ENCODE results near the gene PARVB.
"Not testable (repeated sequence)": the region's sequence is repeated elsewhere in the genome, so short reads cannot be mapped to it uniquely, and the experiment has no call there.

Gene PARVB

GRCh38 chr22:44056649-44057048 lies 32.5 kb downstream of the PARVB start:
- not testable (repeated sequence) for DNase-seq (ENCODE audit: low spot score)

GRCh38 chr22:44057401-44057987 lies 33.4 kb downstream of the PARVB start:
- DNase-seq (ENCODE audit: low spot score), result no peak

DNA sequence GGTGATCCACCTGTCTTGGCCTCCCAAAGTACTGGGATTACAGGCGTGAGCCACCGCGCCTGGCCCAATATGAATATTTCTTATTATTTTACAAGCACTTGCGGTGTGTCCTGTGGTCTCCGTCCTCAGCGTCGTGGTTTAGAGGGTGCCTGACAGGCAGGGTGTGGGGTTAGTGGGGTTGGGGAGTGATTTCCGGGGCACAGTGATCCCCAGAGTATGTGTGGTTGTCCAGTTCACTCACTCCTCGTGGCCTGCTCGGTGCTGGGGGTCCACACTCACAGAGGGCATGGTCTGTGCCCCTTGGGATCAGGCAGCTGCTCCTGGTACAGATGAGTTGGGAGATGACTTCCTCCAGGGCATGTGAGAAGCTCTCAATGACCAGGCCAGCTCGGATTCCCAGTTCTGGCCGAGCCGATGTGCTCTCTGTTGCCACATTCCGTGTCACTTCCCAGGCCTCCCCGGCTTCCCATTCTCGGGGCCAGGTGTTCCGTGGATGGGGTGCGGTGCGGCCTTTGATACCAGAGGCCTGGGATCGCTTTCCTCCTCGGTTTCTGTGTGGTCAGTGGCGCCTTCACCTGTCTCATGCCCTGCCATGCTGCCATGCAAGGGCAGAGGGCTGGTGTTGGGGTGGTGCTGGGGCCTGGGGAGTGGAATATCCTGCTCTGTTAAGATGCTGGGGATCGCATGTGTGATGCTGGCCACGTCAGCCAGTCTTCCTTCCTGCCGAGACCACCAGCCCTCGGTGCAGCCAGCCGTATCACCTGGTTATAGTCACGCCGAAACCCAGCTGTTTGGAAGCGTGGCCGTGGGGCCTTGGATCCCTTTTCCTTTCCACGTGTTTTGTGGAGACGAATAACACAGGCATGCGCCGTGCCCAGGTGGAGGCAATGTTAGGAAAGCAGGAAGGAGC lies 39.6 kb downstream of the PARVB start:
- no peak for DNase-seq (ENCODE audit: low spot score)

GRCh38 chr22:44067033-44067432 lies 42.9 kb downstream of the PARVB start:
- DNase-seq (ENCODE audit: low spot score), result no peak

DNA sequence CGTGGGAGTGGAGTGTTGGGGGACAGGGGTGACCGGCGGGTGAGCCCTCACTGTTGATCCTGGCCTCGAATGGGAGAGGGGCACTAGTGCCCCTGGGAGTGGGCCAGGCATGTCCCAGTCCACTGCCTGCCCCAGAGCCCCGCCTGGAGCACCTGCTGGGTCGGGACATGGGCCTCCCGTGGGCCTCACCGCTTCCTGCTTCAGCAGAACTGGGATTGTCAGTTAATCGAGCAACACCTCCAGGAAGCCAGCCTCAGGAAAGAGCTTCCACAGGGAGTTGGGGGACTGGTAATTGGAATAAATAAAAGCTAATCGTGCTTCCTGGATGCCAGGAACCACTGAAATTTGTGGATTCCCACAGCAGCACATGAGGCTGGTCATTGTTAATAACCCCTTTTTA lies 43.8 kb downstream of the PARVB start:
- no peak for DNase-seq (ENCODE audit: low spot score)

DNA sequence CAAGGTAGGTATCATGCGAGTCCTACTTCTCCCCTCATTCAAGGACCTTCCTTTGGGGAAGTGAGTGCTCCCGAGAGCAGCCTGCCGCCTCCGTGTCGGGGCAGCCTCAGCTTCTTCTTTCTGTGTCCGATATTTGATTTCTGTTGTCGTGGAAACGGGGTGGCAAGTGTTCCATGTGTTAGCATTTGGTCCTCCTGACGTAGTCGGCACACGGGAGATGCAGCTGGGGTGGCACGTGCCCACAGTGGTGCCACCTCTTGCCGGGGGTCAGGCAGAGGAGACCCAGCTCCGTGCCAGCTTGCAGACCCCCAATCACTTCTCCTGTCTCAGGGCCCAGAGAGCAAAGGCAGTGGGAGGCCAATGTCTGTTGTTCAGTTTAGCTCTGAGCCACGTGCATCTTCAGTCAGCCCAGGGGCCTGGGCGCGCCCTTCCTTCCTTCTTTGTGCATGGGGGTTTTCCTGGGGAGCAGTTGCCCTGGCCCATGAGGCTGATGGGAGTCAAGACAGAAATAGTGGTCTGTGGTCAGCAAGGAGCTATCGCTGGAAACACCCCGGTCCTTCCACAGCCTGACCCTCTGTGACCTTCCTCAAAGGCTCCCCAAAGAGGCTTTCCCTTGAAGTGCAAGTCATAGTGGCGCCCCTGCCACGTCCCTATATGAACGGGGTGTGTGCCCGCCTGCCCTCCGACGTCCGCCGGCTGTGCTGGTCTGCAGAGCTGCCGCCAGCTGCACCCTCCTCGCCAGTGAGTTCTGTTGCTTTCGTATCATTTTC lies 44.5 kb downstream of the PARVB start:
- DNase-seq (ENCODE audit: low spot score), result no peak

- DNase-seq (ENCODE audit: low spot score), result no peak
Measured at GRCh38 chr22:44070029-44070428, 45.9 kb downstream of the PARVB start.

DNA sequence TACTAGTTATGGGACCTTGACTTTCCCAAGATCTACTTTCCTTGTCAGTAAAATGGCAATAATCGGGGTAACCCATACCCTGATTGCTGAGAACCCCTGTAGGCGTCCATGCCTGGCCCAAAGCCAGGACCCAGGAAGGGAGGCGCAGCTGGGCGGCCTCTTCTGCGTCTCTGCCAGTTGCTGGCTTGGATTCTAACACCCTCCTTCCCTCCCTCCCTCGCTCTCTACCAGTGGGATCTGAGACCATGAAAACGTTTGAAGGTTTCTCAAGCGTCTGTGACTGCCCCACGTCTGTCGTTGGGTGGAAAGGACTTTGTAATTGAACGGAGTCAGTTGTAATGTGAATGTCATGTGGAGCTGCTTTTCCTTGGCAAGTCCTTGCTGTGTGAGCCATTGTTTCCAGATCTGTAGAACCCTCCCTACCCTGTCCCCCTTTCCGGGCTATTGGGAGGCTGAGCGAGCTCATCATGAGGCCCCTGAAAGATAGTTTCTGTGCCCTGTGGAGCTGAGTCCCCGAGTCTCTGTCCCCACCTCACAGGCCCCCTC lies 47.8 kb downstream of the PARVB start:
- DNase-seq (ENCODE audit: low spot score), result no peak

DNA sequence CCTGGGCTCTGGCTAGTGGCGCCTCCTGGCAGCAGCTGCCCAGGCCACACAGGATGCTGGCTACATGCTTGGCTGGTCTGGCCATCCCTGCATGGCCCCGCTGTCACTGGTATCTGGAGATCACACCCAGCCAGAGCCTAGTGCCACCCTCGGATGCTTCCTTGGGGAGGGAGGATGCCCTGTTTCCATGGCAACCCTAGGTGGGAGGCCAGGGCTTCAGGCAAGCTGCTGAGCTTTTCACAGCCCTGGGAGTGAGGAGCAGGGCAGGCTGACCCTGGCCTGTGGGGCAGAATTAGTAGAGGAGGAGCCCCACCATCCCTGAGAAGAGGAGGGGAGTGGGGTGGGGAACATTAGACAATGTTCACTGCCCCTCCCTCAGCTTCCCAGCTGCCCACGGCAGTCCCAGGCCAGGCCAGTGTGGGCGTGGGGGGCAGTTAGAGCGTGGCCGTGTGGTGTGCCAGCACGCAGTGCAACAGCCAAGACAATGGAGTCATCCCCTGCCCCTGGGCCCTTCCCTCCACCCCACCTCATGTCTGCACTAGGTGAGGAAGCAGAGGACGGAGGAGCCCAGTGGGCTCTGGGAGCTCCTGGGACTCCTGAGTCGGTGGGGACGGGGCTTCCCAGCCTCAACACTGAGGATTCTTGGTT lies 50.4 kb downstream of the PARVB start:
- no peak for DNase-seq (ENCODE audit: low spot score)

GRCh38 chr22:44075022-44075421 lies 50.9 kb downstream of the PARVB start:
- no peak for DNase-seq (ENCODE audit: low spot score)

DNA sequence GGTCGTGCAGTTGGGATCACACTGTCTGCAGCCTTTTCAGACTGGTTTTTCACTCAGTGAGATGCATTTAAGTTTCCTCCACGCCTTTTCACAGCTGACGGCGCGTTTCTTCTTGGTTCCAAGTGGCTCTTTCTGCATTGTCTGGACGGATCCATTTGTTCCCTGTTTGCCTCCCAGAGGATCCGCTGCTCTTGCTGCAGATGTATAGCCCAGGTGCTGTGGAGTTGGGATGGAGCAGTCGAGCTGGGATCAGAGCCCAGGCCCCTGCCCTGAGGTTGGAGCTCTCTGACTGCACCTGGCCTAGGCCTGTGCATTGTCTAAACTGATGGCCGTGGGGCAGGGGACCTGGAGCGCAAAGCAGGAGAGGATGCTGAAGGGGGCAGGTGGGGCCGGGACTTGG lies 51.6 kb downstream of the PARVB start:
- no peak for DNase-seq (ENCODE audit: low spot score)

- DNase-seq (ENCODE audit: low spot score), result no peak
Measured at GRCh38 chr22:44076825-44077224, 52.7 kb downstream of the PARVB start.

DNA sequence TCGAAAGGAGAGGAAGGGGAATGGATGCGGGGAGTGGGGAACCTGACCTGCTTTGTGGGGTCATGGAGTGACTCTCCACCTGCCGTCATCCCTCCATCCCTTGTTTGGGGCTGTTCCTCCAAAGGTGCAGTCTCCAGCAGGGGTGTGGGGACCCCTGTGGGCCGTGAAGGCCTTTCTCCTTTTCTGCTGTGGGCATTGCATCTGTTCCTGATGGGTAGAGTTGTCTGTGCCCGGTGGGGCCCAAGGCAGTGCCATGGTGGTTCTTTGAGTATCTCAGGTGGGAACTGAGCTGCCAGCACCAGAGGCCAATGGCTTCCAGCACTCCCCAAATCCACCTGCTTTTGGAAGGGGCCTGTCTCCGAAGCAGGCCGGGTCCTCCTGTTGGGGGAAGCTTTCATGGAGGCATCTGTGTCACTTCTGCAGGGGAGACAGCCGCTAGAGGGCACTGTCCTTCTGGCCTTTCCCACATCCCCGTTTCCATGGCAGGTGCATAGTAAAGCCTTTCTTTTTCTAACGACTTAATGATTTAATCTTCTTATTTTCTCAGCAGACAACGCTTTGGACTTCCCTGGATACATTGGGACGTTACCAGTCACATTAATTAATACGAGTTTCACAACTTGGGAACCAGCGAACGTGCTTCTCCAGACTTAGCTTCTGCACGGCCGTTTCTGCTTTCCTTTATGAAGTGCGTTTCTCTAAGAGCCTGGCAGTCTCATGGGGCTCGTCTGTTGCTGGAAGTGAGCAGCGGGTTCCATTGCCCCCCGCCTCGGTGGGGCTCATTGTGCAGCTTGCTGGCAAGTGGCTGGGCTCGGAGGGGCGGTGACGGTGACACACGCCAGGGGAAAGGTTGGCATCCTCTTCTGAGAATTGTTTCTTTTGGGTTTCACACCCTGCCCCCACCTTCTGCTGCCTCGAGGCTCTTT lies 57.1 kb downstream of the PARVB start:
- peak; percentile 52 for DNase-seq (ENCODE audit: low spot score)

- no peak for DNase-seq (ENCODE audit: low spot score)
Measured at GRCh38 chr22:44082801-44083200, 58.7 kb downstream of the PARVB start.

- no peak for DNase-seq (ENCODE audit: low spot score)
Measured at GRCh38 chr22:44084044-44084772, 60.1 kb downstream of the PARVB start.

DNA sequence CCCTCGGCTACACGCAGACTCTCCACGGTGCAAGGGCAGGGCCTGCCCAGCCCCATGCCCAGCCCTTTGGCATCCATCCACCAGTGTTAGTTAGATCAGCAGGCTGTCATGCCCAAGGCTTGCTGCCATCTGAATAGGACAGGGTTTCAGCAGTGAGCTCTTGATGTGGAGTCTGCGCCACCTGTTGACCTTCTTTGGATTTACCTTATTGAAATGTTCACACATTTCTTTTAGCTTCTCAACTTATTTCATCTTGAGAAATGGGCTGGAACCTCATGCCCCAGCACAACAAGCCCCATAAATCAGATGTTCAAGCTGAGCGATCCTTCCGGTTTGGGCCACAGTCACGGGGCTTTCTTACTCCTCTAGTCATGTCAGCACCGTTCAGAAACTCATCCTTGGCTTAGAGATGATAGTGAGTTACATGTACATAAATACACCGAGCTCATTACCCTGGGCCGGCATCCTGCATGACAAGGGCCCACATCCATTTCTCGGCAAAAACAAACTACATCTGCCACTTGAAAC lies 61.7 kb downstream of the PARVB start:
- peak; percentile 48 for DNase-seq (ENCODE audit: low spot score)

GRCh38 chr22:44086271-44087088 lies 62.4 kb downstream of the PARVB start:
- DNase-seq (ENCODE audit: low spot score), result no peak

DNA sequence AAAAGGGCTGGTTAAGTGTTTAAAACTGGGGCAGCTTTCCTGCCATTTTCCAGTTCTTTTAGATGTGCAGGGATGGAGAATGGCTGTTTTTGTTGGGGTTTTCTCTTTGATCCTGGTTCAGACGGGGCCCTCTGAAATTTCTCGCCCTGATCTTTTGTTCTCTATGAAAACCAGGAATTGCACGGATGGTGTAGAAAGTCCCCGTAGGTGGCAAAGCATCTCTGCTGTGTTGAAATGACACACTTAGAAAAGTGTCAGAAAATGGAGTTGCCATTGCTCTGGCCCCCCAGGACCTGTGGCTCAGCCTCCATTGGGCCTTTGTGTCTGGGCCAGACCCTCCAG lies 63.0 kb downstream of the PARVB start:
- no peak for DNase-seq (ENCODE audit: low spot score)

GRCh38 chr22:44088976-44089570 lies 65.0 kb downstream of the PARVB start:
- no peak for DNase-seq (ENCODE audit: low spot score)
